NK-92 (cell line): ENCODE results near the gene FARS2.

ENCODE experiments used
- DNase-seq: peaks from one replicate; lab custom pipeline; 2025; ENCODE audit not compliant: unreplicated experiment; lab: John Stamatoyannopoulos, UW

Gene FARS2

GRCh38 chr6:5285081-5285480 lies 23.8 kb downstream of the FARS2 start:
- no peak for DNase-seq

DNA sequence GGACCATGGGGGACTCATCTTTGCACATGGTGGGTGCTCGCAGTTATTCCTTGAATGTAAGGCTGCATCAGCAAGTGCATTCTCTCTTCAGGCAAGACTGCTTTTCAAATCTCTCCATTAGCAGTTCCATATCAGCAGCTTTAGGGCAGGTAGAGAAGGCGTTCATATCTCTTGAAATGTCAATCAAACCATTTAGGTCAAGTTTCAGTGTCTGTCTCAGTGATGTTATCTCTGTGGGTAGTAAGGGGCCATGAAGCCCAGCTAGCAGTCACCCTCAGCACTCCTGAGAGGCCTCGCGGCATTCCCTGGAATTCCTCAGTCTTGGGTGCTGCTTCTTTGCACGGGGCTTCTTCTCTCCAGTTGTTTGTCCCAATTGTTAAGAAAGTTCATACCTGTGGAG lies 24.2 kb downstream of the FARS2 start:
- DNase-seq: no peak

DNA sequence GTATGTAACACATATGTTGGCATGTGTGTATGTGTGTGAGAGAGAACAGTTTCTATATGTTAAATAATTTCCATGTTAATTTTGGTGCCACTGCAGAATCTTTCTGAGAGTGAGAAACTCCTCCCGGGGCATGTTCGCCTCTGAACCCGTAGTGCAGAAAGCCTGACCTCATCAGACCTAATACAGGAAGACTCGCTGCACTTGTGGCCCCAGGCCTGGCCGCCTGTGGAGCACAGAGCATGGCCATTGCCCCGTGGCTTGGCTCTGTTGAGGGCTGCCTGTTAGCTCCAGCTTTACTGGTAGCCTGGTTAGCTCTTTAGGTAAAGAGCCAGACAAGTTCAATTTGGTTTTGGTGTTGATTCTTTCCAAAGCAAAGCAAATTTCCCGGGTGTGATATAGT lies 25.5 kb downstream of the FARS2 start:
- DNase-seq: no peak

DNA sequence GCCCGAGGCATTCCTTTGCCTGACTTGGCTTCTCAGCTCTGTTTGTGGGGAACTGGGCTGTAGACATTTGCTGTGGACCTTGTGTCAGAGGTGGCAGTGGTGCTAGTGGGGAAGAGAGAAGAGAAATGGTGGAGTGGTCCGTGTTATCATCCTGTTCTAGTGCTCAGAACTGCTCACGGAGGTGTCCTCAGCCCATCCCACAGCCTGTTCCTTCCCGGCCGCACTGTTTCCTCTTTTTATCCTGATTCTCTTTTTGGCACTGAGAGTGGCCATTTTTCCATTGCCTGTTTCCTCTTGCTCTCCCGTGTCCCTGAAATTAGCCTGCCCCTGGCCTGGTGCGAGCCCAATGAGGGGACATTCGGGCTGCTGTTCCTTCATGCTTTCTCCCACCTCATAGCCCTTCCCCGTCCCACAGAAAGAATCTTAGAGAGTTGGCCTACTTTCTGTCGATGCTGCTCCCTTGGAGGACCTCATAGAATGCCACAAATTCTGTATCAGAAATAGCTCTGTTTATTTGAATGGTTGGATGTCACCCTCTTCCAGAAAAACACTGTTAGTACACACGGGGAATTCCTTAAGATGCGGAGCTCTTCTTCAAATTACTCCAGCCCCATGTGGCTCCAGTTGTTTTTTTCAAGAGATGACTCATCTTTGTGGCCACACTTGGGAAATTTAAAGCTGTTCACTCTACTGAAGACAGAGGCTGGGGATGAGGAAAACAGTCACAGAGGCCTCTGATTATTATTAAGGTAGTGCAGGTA lies 26.1 kb downstream of the FARS2 start:
- DNase-seq: no peak

DNA sequence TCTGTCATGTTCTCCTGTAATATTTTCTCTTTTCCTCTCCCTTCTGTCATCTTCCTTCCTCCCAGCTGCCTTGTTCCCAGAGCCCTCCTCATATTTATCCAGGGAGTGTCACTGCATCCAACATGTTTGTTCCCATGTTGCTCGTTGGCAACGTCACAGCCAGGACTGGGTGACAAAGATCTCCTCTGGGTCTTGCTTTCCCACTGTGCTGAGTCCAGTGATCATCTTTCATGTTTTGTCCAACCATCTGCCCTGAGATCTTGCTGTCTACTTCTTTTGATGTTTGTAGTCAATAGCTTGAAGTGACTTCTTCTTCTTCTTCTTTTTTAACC lies 26.6 kb downstream of the FARS2 start:
- DNase-seq: no peak

- DNase-seq: no peak
Observed at GRCh38 chr6:5290097-5290496, 28.8 kb downstream of the FARS2 start.

DNA sequence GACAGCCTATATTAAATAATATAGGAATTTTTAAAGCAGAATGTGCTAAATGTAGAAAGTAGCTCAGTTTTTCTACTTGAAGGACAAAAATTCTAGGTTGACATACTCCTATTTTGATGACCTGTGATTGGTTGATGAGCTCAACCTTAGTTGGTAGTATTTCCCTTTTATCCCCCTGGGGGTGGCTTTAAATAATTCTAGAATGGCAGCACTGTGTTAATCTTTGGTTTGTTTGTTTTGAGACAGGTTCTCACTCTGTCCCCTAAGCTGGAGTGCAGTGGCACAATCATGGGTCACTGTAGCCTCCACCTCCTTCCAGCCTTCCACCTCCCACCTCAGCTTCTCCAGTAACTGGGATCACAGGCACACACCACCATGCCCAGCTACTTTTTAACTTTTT lies 29.2 kb downstream of the FARS2 start:
- no peak for DNase-seq

DNA sequence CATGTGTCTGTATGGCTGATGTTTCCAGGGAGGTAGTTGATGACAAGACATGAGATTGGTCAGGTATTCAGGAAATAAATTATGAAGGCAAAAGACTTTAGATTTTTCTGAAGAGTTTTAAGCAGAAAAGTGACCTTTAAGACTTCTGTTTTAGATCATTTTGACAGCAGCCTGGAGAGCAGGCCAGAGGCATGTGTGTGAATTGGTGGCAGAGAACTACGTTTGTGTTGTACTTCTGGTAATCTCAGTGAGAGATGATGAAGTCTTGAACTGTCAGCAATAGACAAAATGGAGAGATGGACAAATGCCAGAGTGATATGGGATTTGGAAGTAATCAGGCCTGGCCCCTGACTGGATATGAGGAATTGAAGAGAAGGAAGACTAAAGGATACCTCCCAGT lies 30.8 kb downstream of the FARS2 start:
- DNase-seq: no peak

DNA sequence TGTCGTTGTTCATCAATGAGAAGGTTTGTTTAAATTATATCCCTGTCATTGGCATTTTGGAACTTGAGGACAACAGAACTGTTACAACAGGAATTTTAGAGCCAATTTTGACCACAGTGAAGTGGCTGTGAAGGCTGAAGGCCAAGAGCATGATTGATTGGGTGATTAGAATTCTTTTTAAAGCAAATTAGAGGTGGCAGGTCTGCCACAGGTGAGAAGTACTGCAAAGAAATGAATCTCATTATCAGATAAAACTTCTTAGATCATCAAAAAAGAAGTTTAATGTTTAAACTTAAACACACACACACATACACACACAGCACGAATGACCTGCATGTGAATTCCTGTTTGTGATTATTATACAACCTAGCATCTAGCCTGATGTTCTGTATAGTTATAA lies 32.4 kb downstream of the FARS2 start:
- no peak for DNase-seq

DNA sequence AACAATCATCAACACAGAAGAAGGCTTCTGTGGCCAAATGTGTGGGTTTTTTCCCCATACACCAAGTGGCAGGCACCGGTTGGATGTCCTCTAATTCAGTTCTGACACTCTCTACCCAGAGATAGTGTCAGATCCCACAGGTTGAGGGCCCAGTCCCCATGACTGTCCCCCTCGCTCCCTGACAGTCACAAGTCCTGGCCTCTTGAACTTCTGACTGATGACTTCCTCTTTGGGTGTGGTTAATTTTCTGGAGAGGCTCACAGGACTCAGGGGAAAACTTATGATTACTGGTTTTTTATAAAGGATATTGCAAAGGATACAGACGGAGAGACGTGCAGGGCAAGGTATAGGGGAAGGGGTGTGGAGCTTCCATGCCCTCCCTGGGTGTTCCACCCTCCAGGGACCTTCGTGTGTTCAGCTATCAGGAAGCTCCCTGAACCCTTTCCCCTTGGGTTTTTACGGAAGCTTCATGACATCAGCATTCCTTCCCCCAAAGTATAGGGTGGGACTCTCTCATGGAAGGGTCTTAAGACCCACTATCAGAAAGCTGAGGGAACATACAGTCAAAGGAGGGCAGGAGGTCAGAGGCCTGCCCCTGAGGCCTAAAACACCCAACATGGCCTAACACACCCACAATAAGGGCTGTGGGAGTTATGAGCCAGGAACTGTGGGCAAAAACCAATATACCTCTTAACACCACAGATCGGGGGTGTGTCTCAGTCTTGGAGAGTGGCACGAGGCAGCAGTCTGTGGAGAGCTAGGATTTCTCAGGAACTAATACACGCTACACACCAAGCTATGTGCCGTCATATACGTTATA lies 33.3 kb downstream of the FARS2 start:
- DNase-seq: no peak

DNA sequence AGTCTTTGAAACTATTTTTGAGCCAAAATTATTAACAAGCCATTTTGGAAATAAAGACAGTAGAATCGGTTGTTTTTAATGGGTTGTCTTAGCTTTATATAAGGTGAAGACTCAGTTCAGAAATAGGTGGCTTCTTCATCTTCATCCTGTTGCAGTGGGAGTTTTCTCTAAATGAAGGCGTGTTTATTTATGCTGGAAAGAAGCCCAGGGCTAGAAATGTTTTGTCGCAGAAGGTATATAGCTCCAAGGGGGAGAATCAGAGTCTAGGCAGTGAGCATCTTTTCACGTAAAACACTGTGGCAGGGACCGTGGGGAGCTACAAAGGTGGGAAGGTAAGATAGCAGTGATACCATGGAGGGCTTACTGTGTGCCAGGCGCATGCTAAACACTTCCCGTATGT lies 34.3 kb downstream of the FARS2 start:
- DNase-seq: no peak

DNA sequence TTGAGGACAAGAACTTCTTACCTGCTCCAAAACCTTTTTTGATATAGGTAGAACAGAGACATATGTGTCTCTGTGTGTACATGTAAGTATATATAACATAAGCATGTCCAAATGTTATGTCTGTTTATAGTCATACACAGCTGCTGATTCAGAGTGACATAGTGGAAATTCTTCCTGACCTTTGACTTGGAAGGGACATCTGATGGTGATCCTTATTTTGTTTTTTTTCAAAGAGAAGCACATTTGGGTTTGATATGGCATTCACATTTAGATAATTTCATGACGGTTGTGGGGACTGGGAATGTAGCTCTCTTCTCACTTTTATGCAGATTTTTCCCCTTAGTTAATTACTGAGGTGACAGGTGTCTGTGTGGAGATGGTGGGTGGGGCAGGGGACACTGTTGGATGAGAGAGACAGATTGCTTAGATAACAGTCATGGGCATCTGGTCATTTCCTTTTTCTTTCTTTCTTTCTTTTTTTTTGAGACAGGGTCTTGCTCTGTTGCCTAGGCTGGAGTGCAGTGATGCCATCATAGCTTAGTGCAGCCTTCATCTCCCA lies 39.0 kb downstream of the FARS2 start:
- DNase-seq: no peak

- DNase-seq: no peak
Observed at GRCh38 chr6:5302220-5302946, 41.1 kb downstream of the FARS2 start.

- DNase-seq: no peak
Observed at GRCh38 chr6:5302995-5303622, 41.8 kb downstream of the FARS2 start.

- DNase-seq: no peak
Observed at GRCh38 chr6:5303682-5304081, 42.4 kb downstream of the FARS2 start.

DNA sequence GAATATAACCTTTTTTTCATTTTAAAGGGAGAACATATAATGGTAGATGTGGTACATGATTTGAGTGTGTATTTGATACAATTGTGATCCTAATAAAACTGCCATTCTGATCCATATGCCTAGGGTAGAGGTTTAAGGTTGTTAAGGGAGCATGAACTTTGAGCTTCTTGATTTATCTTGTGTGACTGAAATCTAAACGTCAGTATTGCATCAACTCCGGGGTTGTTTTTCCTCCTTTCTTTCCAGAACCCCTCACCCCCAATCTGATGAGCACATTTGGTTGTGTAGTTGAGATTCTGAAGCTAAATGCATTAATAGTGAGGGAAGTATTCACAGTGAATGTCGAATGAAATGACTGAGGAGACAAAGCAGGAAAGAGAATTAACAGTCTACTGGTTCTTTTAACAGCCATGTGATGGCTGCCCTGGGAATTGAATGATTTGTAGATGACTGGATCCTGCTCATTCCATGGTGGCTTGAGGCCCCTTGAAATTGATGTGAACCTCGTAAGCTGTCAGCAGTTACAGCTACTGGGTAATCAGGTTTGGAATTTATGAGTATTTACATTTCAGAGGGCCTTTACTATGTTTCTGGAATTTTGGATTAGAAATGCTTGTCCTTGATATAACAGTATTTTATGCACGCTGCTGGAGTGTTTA lies 44.8 kb downstream of the FARS2 start:
- DNase-seq: no peak

DNA sequence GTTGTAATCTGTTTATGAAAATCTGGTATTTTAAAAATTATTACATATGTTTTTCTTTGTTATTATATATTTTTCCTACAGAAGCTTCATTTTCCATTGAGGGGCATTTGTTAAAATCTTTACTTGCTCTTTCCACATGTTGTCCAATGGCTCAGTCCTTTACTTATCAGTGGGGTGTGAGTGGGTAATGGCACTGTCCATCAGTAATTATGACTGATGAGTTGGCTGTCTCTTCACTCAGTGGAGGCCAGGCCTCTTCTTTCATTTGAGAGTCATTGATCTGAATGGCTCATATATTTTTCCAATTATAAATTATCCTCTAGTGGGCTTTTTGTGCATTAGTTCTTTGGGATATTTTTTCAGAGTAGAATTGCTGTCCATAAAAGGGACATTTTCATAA lies 45.7 kb downstream of the FARS2 start:
- DNase-seq: no peak

- no peak for DNase-seq
Observed at GRCh38 chr6:5308066-5308465, 46.8 kb downstream of the FARS2 start.

DNA sequence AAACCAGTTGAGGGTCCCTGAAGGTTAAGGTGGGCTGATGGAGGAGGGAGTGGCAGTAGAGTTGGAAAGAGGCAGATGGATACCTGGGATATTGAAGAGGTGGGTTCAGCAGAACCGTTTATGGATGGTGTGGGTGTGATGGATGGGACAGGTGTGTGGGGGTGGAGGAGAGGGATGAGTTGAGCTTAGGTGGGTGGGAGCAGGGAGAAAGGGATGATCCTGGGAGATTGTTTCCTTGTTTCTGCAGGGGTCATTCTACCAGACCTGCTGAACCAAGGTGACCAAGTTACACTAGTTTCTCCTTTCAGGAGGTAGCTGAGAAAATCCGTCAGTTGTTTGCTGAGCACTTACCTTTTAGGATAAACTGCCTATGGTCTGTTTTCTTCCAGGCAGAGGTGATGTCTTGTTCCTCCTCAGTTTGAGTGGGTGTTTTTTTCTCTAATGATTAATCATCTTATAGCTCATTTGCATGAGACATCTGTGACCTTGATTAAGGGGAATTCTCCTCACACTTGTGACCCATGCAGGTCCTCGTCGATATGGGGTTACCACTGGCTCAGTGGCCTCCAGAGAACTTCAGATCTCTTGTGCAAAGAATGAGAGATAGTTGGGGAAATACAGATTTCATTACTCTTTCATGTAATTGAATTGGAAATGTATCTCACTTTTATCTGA lies 53.0 kb downstream of the FARS2 start:
- no peak for DNase-seq

GRCh38 chr6:5315881-5316280 lies 54.6 kb downstream of the FARS2 start:
- DNase-seq: no peak
